HepG2 (cell line): ENCODE results near the gene SLC8B1. TPM values are rescaled to one million over a fixed set of nuclear protein-coding genes. Genes with fewer than 3 reads are reported as not detected.

Experiments
- ATAC-seq: fragments of 200-7000 bp; cut with Tn5 transposase; 3 replicates; pipeline ENCODE4 v1.9.1; 2020; ENCODE audit warnings: mild to moderate bottlenecking, moderate library complexity
- BruUV-seq: library from RNA; stranded (reverse); fragments of 400-500 nt; replicated peaks from 2 replicates; lab custom pipeline; 2021; lab: Mats Ljungman, UMichigan
- CTCF ChIA-PET: fragments of 300-600 bp; formaldehyde crosslinking; extraction: SDS; loops from one replicate; lab custom pipeline; 2021; ENCODE audit warnings: low total read pairs, inconsistent platforms, low intra/inter-chr PET ratio; lab: Yijun Ruan, JAX
- POLR2A ChIA-PET: fragments of 350-600 bp; sonication (Branson Sonifier 250); formaldehyde crosslinking; loops from one replicate; lab custom pipeline; 2020; ENCODE audit warnings: antibody characterized with exemption, inconsistent platforms; lab: Yijun Ruan, JAX
- DNase-seq: peaks from one replicate; pipeline ENCODE4 v3.0.0-alpha.2; 2015; ENCODE audit warnings: low spot score
- FAIRE-seq: peaks from 3 replicates; lab custom pipeline; 2011; peaks lifted over from hg19 to GRCh38; lab: Jason Lieb, UNC
- H2AFZ ChIP-seq: one replicate; pipeline ENCODE4 v1.6.1; 2011; ENCODE audit warnings: low read length, inconsistent platforms
- H3K27ac ChIP-seq: fragments of 300-600 bp; 3 replicates; pipeline ENCODE4 v1.8.0; 2011; ENCODE audit warnings: mixed run types, mild to moderate bottlenecking, mixed read lengths, low read length, inconsistent platforms; ENCODE audit not compliant: insufficient read depth; ENCODE audit errors: extremely low read length
- H3K27me3 ChIP-seq, 2 experiments: fragments of 200-600 bp in 1 of 2; 2 replicates in 1 of 2; 3 replicates in 1 of 2; pipeline versions ENCODE4 v1.6.0 to v1.8.0; 2011; ENCODE audit warnings: low read length in 2 of 2, mild to moderate bottlenecking in 2 of 2, moderate library complexity in 2 of 2, inconsistent platforms in 1 of 2; ENCODE audit not compliant: insufficient read depth in 2 of 2, control insufficient read depth in 1 of 2
- H3K36me3 ChIP-seq, 2 experiments: fragments of 200-600 bp in 1 of 2; replicated peaks in 1 of 2; 2 replicates in 1 of 2; 3 replicates in 1 of 2; pipeline versions ENCODE4 v1.5.1 to v1.8.0; 2011; ENCODE audit warnings: low read length in 2 of 2, inconsistent platforms in 1 of 2; ENCODE audit not compliant: insufficient read depth in 2 of 2, control insufficient read depth in 1 of 2
- H3K4me1 ChIP-seq: 2 replicates; pipeline ENCODE4 v1.5.1; 2012; ENCODE audit warnings: low read length, inconsistent platforms; ENCODE audit not compliant: insufficient read depth
- H3K4me2 ChIP-seq: 2 replicates; pipeline ENCODE4 v1.6.0; 2011; ENCODE audit warnings: low read depth, low read length, inconsistent platforms
- H3K4me3 ChIP-seq, 3 experiments: fragments of 200-600 bp in 1 of 3; sonication (generic), shearing (Covaris generic) in 1 of 3; replicated peaks in 1 of 3; 2 replicates each; pipeline ENCODE4 v1.5.1; 2011 to 2016; ENCODE audit warnings: low read length in 3 of 3, inconsistent platforms in 2 of 3, low read depth in 2 of 3, mild to moderate bottlenecking in 2 of 3, control low read depth in 1 of 3, mixed read lengths in 1 of 3; ENCODE audit not compliant: insufficient read depth in 1 of 3
- H3K79me2 ChIP-seq: one replicate; pipeline ENCODE4 v1.6.1; 2011; ENCODE audit warnings: low read length, inconsistent platforms; ENCODE audit not compliant: insufficient read depth
- H3K9ac ChIP-seq: 2 replicates; pipeline ENCODE4 v1.6.0; 2011; ENCODE audit warnings: mild to moderate bottlenecking, low read depth, low read length, inconsistent platforms; ENCODE audit not compliant: insufficient read depth
- H3K9me3 ChIP-seq: 2 replicates; pipeline ENCODE4 v1.5.1; 2012; ENCODE audit warnings: mild to moderate bottlenecking, low read length
- H4K20me1 ChIP-seq: 2 replicates; pipeline ENCODE4 v1.6.0; 2011; ENCODE audit warnings: inconsistent platforms, mild to moderate bottlenecking, low read length, moderate library complexity; ENCODE audit not compliant: insufficient read depth
- FOSL2 ChIP-seq: sonication (generic); formaldehyde crosslinking; IDR thresholded peaks from 2 replicates; pipeline ENCODE4 v1.4.0; 2020; ENCODE audit warnings: missing genetic modification reagents
- HDAC6 ChIP-seq: fragments of 200-600 bp; sonication (generic); IDR thresholded peaks from 2 replicates; pipeline ENCODE4 v1.7.0; 2017; ENCODE audit warnings: mild to moderate bottlenecking, antibody characterized with exemption, low read length, low read depth
- KDM2A ChIP-seq: sonication (generic); formaldehyde crosslinking; IDR thresholded peaks from 2 replicates; pipeline ENCODE4 v1.4.0; 2020; ENCODE audit warnings: low read depth, missing genetic modification reagents, borderline replicate concordance
- MTF1 ChIP-seq: sonication (generic); formaldehyde crosslinking; IDR thresholded peaks from 2 replicates; pipeline ENCODE4 v1.5.0; 2020; ENCODE audit warnings: missing genetic modification reagents
- NCOA2 ChIP-seq: sonication (generic); formaldehyde crosslinking; IDR thresholded peaks from 2 replicates; pipeline ENCODE4 v1.8.0; 2022; ENCODE audit warnings: inconsistent platforms
- RFX3 ChIP-seq: IDR thresholded peaks from 2 replicates; pipeline ENCODE4 v1.6.1; 2016; ENCODE audit warnings: missing biosample characterization, missing genetic modification reagents
- THAP11 ChIP-seq: IDR thresholded peaks from 2 replicates; pipeline ENCODE4 v1.6.1; 2016; ENCODE audit warnings: missing biosample characterization, missing genetic modification reagents
- ZBTB38 ChIP-seq: sonication (generic); formaldehyde crosslinking; IDR thresholded peaks from 2 replicates; pipeline ENCODE4 v1.5.1; 2020; ENCODE audit warnings: mild to moderate bottlenecking, missing genetic modification reagents
- ZNF101 ChIP-seq: sonication (generic); formaldehyde crosslinking; IDR thresholded peaks from 2 replicates; pipeline ENCODE4 v1.4.0; 2020; ENCODE audit warnings: mild to moderate bottlenecking, low read depth, missing genetic modification reagents, borderline replicate concordance
- ZNF20 ChIP-seq: sonication (generic); formaldehyde crosslinking; IDR thresholded peaks from 2 replicates; pipeline ENCODE4 v1.4.0; 2020; ENCODE audit warnings: mild to moderate bottlenecking, moderate library complexity, missing genetic modification reagents
- ZNF510 ChIP-seq: sonication (generic); formaldehyde crosslinking; IDR thresholded peaks from 2 replicates; pipeline ENCODE4 v1.4.0; 2020; ENCODE audit warnings: low read depth, mild to moderate bottlenecking, missing genetic modification reagents
- ZNF569 ChIP-seq: sonication (generic); formaldehyde crosslinking; IDR thresholded peaks from 2 replicates; pipeline ENCODE4 v1.5.0; 2020; ENCODE audit warnings: mild to moderate bottlenecking, missing genetic modification reagents, moderate library complexity, borderline replicate concordance
- ZNF879 ChIP-seq: sonication (generic); formaldehyde crosslinking; IDR thresholded peaks from 2 replicates; pipeline ENCODE4 v1.8.1; 2023; ENCODE audit warnings: missing genetic modification reagents
- WGBS: methylation state at CpG from one replicate; pipeline ENCODE4 v1.1.6; 2017; ENCODE audit warnings: low lambda C conversion rate; 5-methylcytosine and 5-hydroxymethylcytosine counted together
- in situ Hi-C: cut with HindIII; loops from 2 replicates; pipeline ENCODE4 v1.10.0; 2017; ENCODE audit warnings: low pct_unique_long_range_greater_than_20kb; ENCODE audit not compliant: extremely low pct_ligation_motif_present
- intact Hi-C: fragments of 100-400 bp; cut with micrococcal nuclease; formaldehyde crosslinking; loops from one replicate; pipeline ENCODE4 v1.10.0; 2022; ENCODE audit not compliant: unreplicated experiment
- polyA plus RNA-seq, 8 experiments: library from polyadenylated mRNA; depleted of rRNA in 3 of 8; stranded (reverse) in 7 of 8; unstranded in 1 of 8; fragments of >200 nt; fragmentation: Illumina TruSeq in 4 of 8; extraction: Trizol in 4 of 8; gene quantifications; 2 replicates each; pipeline versions ENCODE4 v1.2.1 to v1.2.3, GENCODE V29; 2011 to 2016; ENCODE audit warnings: low read depth in 4 of 8, missing spikeins in 1 of 8, mixed read lengths in 1 of 8; ENCODE audit not compliant: insufficient read depth in 1 of 8
- total RNA-seq, 5 experiments: library from RNA; depleted of rRNA; stranded (reverse); fragments of >200 nt; fragmentation: Illumina TruSeq; extraction: Trizol; gene quantifications; 2 replicates each; pipeline ENCODE4 v1.2.3, GENCODE V29; 2016; ENCODE audit warnings: low read depth in 1 of 5
- TF ChIP-seq, protein P1 (sequence below): sonication (generic); formaldehyde crosslinking; conservative IDR thresholded peaks from 2 replicates; pipeline ENCODE4 v1.4.0; 2020; ENCODE audit warnings: missing genetic modification reagents
- TF ChIP-seq, protein P2 (sequence below): sonication (generic); formaldehyde crosslinking; IDR thresholded peaks from 2 replicates; pipeline ENCODE4 v1.4.0; 2020; ENCODE audit warnings: missing genetic modification reagents, low read depth, mild to moderate bottlenecking, borderline replicate concordance
- TF ChIP-seq, protein P3 (sequence below): sonication (generic); formaldehyde crosslinking; IDR thresholded peaks from 2 replicates; pipeline ENCODE4 v1.5.0; 2020; ENCODE audit warnings: mild to moderate bottlenecking, missing genetic modification reagents
- TF ChIP-seq, protein P4 (sequence below): sonication (generic); formaldehyde crosslinking; IDR thresholded peaks from 2 replicates; pipeline ENCODE4 v1.5.1; 2020; ENCODE audit warnings: missing genetic modification reagents, mild to moderate bottlenecking, borderline replicate concordance

The SLC8B1 gene
- total and polyA plus RNA-seq, 2 of the 13 experiments (the other 11 are each of a cell fraction or from before 2014, with no cell fraction given): 6.8 to 8.0 TPM

DNA sequence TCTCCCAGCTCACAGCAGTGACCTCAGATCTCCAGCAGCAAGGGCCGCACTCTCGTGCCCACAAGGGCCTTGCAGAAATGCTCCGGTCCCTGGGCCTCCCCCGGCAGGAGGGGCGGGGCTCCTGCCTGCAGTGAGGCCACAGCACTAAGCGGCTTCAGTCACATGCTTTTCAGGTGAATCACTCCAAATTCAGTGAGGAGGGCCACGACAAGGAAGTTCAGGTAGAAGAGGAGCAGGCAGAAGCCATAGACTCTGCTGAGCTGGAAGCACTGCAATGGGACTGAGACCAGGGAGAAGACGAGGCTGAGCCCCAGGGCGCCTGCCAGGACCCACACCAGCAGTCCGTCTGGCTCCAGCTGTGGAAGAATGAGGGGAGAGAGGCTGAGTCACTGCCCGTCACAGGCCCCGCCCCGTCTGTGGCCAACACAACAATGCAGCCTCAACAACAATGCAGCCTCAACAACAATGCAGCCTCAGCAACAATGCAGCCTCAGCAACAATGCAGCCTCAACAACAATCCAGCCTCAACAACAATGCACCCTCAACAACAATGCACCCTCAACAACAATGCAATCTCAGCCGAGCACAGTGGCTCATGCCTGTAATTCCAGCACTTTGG is 35.2 kb downstream of the SLC8B1 start (continued):
- TF ChIP-seq KDM2A (CRISPR knock-in tag): no peak; the same call in 1 of the 2 replicates
- TF ChIP-seq FOSL2 (CRISPR knock-in tag): peak; percentile 92
- TF ChIP-seq, protein P1, sequence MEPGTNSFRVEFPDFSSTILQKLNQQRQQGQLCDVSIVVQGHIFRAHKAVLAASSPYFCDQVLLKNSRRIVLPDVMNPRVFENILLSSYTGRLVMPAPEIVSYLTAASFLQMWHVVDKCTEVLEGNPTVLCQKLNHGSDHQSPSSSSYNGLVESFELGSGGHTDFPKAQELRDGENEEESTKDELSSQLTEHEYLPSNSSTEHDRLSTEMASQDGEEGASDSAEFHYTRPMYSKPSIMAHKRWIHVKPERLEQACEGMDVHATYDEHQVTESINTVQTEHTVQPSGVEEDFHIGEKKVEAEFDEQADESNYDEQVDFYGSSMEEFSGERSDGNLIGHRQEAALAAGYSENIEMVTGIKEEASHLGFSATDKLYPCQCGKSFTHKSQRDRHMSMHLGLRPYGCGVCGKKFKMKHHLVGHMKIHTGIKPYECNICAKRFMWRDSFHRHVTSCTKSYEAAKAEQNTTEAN (CRISPR knock-in tag): no peak
- TF ChIP-seq HDAC6: no peak
- TF ChIP-seq, protein P2, sequence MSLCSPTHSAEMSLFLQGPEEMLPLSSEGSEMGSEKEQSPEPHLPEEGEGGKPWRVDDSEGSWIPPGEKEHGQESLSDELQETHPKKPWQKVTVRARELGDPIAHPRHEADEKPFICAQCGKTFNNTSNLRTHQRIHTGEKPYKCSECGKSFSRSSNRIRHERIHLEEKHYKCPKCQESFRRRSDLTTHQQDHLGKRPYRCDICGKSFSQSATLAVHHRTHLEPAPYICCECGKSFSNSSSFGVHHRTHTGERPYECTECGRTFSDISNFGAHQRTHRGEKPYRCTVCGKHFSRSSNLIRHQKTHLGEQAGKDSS: 0 out of 2 replicates have a peak, but pooled peaks have one; percentile 39
- no peak for TF ChIP-seq MTF1 (CRISPR knock-in tag)
- no peak for TF ChIP-seq ZNF20
- TF ChIP-seq THAP11: no peak
- TF ChIP-seq ZNF569 (CRISPR knock-in tag): no peak

DNA sequence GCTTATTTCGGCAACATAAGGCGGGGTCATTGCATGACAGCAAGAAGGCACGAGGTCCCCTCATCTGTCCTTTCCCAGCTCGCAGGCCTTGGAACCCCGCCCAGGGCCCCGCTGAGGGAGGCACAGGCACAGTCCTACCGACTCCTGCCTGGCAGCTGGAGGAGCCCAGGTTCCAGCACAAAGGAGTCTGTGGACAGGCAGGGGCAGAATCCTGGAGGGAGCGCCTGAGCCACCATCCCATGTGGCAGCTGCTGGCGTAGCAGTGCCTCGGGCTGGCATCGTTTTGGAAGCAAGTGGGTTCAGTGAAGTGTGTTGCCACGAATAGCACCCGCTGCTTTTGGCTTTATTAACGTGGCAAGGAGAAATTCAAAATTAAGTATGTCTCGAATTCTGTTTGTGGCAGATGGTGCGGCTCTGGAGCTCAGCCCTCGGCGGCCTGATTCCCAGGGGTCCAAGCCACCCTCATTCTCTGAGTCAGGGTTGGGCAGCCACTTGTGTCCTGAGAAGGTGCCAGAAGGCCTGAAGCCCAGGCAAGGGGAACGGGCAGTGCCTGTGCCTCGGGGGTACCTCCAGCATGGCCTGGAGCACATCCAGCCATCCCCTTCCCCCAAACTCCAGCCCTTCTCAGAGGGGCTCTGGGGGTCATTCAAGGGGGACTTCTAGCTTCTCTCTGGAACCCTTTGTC is 35.9 kb downstream of the SLC8B1 start:
- Histone ChIP-seq H4K20me1 (no peaks in the 10 kb centered on the region), H3K4me2 (no peak overlapping the region; the same call in 1 of the 2 replicates), H3K9me3 (no peaks in the 10 kb centered on the region), H3K4me1 (peaks cover 34% of the 10 kb centered on the region), H2AFZ (no peak overlapping the region), H3K79me2 (no peaks in the 10 kb centered on the region), H3K4me3 (no peak overlapping the region), H3K36me3 (peaks cover 3 to 5% of the 10 kb centered on the region in 2 experiments; a peak in 3 of 5 replicates), H3K9ac (no peak overlapping the region), H3K27me3 (no peaks in the 10 kb centered on the region), H3K27ac (no peak overlapping the region)
- in situ Hi-C loops: no loop called here
- TF ChIP-seq ZNF510 (no peak), ZNF879 (CRISPR knock-in tag) (no peak), ZNF101 (CRISPR knock-in tag) (no peak), ZBTB38 (CRISPR knock-in tag) (peak; percentile 48; the same call in 1 of the 2 replicates), RFX3 (CRISPR knock-in tag) (no peak), NCOA2 (CRISPR knock-in tag) (no peak)
- TF ChIP-seq, protein P3, sequence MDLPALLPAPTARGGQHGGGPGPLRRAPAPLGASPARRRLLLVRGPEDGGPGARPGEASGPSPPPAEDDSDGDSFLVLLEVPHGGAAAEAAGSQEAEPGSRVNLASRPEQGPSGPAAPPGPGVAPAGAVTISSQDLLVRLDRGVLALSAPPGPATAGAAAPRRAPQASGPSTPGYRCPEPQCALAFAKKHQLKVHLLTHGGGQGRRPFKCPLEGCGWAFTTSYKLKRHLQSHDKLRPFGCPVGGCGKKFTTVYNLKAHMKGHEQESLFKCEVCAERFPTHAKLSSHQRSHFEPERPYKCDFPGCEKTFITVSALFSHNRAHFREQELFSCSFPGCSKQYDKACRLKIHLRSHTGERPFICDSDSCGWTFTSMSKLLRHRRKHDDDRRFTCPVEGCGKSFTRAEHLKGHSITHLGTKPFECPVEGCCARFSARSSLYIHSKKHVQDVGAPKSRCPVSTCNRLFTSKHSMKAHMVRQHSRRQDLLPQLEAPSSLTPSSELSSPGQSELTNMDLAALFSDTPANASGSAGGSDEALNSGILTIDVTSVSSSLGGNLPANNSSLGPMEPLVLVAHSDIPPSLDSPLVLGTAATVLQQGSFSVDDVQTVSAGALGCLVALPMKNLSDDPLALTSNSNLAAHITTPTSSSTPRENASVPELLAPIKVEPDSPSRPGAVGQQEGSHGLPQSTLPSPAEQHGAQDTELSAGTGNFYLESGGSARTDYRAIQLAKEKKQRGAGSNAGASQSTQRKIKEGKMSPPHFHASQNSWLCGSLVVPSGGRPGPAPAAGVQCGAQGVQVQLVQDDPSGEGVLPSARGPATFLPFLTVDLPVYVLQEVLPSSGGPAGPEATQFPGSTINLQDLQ (CRISPR knock-in tag): 0 out of 2 replicates have a peak, but pooled peaks have one; percentile 28
- TF ChIP-seq, protein P4, sequence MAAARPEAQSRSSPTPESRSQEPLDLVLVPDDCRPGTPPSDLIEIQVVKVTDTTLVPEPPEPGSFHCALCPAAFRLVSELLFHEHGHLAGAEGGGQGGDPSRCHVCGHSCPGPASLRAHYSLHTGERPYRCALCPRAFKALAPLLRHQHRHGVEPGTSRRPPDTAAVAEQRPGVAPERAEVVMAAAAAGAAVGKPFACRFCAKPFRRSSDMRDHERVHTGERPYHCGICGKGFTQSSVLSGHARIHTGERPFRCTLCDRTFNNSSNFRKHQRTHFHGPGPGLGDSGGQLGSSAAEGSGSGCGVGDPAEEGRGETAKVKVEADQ (CRISPR knock-in tag): no peak
- FAIRE-seq: no peak
- CTCF ChIA-PET: no interaction called here
- POLR2A ChIA-PET: interaction anchor here (1.0 kb wide), 1 partner anchor 114 kb away, joined by 3 read pairs; the partner anchor contains the start of genes DDX54 and RITA1
- DNase-seq: no peak
- peak; percentile 12; the same call in 2 of the 3 replicates for ATAC-seq
- intact Hi-C loops: loop anchor here (1.0 kb wide), 1 partner anchor 78 kb away; the partner anchor contains the start of gene TPCN1
- no TSS peak for BruUV-seq
- WGBS: 86% methylated on average over 17 of the region's 20 CpGs
